NCI-H128 (cell line): ENCODE data around the gene UNC45A.
"Not testable (repeated sequence)": the region's sequence is repeated elsewhere in the genome, so short reads cannot be mapped to it uniquely, and the experiment has no call there.

Experiments used
- DNase-seq: peaks from one replicate; lab custom pipeline; 2025; ENCODE audit not compliant: unreplicated experiment; lab: John Stamatoyannopoulos, UW

UNC45A gene

DNA sequence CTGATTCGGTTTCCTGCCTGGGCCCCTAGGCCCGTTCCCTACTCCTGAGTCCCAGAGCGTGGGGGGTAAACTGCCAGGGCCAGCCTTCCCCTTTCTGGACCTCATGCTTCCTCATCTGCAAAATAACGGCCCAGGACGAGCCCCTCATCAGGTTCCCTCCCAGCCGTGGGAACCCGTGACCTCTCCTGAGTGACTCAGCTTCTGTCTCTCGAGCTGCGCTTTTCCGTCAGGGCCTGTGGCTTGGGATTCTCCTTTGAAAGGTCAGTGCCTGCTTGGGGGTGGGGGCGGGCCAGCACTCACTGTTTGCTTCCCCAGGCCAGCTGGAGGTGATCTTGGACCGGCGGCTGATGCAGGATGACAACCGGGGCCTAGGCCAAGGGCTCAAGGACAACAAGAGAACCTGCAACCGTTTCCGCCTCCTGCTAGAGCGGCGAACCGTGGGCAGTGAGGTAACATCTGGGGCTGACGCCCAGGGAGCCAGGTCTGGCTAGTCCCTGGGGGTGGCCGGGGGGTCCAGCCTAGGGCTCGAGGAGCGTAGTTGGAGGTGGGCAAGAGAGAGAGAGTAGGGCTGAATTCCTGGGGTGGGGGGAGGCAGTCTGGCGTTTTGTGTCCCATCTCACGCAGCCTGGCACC is 19.2 kb upstream of the UNC45A start:
- DNase-seq: no peak

DNA sequence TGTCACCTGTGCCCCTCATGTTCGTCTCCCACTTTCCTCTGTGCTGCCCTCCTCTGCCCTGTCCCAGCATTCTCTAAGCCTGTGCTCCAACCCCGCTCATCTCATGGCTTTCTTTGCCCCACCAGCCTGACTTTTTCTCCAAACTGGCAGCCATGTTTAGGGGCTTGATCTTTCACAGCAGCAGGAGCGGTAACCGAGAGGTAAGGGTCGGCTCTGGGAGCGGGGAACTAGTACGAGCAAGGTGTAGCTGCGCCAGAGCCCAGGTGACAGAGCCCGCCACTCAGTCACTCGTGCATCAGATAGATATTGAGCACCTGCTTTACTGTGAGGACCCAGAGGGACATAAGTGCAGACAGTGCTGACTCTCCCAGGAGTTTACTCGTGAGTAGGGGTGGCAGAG is 18.6 kb upstream of the UNC45A start:
- no peak for DNase-seq

DNA sequence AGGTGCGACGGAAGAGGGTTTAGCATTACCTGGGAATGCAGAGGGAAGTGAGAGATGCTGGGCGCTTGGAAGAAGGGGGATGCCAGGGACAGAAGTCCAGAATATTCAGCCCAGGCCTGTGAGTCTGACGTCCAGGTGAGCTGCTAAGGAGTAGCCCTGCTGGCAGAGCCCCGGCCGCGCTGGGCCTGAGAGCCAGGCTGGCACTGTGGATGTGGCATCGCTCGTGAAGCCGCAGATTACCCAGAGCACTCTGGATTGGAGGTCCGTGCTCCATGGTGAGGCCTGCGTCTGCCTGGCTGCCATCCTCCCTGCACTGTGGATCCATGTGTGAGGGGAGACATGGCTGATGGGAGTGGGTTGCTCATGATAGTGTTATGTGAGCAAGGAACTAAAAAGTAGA is 17.5 kb upstream of the UNC45A start:
- DNase-seq: no peak

DNA sequence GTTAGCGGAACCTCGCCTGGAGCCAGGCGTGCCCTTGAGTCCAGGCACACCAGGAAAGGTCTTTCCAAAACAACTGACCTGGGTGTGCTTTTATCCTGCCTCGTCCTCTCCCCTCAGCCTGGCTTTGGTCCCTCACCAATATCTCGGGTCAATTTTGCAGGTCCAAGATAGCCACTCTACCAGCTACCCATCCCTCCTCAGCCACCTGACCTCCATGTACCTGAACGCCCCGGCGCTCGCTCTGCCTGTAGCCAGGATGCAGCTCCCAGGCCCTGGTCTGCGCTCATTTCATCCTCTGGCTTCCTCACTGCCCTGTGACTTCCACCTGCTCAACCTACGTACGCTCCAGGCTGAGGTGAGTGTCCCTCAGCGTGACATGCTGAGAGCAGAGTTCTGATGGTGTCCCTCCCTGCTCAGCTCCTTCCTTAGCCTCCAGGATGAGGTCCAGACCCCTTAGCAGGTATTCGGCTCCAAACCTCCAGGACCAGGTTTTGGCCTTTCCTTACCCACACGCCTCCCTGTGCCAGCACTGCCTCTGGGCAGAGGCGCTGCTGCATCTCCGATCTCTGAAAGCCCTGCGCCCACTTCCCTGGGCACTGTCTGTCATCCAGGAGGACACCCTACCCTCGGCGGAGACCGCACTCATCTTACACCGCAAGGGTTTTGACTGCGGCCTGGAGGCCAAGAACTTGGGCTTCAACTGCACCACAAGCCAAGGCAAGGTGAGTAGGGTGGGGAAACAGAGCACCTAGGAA is 16.9 kb upstream of the UNC45A start:
- DNase-seq: no peak

DNA sequence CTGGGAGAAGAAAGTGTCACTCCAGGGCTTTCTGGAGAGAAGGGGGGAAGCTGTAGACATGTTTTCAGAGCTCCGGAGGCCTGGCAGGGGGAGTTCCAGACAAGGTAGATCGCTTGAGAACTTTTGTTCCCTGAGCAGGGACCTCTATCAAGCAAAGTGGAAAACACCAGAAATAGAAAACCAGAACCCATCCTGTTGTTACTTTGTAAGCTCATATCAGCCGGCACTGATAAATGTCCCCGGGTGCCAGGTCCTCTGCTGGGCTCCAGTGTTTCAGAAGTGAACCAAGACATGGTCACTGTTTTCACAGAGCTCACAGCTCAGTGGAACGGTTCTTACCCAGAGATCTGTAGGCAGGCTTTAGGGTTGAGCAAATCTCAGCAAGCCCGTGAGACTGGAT is 16.2 kb upstream of the UNC45A start:
- no peak for DNase-seq

DNA sequence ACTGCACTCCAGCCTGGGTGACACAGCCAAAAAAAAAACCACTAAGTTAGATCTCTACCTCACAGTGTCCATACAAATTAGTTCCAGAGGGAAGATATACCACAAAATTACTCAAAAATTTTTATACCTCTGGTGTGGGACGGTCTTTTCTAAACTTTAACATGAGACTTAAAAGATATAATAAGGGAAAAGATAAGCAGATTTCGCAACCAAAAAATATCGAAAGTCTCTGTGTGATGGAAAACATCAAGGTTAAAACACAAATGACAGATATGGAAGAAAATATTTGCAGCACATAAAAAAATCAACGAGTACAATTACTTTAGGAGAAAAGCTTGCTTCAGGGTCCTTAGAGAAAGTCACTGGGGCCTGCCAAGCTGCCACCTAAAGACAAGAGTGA is 13.2 kb upstream of the UNC45A start:
- DNase-seq: no peak

DNA sequence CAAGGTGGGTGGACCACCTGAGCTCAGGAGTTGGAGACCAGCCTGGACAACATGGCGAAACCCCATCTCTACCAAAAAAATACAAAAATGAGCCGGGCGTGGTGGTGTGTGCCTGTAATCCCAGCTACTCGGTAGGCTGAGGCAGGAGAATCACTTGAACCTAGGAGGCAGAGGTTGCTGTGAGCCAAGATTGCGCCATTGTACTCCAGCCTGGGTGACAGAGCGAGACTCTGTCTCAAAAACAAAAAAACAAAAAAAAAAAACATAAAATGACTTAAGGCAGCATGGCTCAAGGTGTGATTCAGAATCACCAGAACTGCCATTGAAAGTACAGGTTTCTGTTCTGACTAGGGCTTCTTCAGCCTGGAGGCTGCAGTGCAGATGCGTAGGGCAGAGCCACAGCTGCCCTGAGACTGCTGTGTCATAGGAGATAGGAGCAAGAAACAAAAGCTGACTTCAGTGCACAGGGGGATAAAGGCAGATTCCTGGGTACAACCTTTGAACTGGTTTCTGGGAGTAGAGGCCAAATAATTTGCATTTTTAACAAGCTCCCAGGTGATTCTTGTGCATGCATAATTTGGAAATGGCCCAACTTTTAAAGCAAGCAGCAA is 12.3 kb upstream of the UNC45A start:
- not testable (repeated sequence) for DNase-seq

DNA sequence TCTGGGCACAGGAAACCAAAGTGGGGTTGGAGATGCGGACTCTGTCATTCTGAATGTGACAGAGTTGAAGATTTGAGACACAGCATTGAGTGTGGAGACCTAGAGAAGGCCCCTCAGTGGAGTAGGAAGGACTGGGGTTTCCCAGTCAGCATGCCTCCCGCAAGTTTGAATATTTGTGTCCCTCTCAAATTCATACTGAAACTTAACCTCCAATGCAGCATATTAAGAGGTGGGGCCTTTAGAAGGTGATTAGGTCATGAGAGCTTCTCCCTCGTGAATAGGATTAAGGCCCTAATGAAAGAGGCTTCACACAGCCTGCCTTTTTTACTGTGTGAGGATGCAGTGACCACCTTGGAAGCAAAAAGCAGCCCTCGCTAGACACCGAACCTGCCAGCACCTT is 10.7 kb upstream of the UNC45A start:
- no peak for DNase-seq

DNA sequence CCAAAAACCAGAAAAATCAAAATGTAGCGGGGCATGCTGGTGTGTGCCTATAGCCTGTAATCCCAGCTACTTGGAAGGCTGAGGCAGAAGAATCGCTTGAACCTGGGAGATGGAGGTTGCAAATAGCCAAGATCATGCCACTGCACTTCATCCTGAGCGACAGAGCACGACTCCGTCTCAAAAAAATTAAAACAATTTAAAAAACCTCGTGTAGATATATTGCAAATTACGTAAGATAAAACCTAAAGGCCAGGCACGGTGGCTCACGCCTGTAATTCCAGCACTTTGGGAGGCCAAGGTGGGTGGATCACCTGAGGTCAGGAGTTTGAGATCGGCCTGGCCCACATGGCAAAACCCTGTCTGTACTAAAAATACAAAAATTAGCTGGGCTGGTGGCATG is 8.3 kb upstream of the UNC45A start:
- DNase-seq: not testable (repeated sequence)

DNA sequence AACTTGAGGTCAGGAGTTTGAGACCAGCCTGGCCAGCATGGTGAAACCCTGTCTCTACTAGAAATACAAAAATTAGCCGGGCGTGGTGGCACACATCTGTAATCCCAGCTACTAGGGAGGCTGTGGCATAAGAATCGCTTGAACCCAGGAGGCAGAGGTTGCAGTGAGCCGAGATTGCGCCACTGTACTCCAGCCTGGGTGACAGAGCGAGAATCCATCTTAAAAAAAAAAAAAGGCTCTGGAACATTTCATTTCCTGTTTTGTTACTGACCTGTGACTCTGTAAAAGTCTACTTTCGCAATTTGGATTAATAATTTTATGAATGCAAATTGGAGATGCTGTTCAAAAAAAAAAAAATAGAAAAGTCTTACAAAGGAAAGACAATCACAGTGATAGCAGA is 7.0 kb upstream of the UNC45A start:
- DNase-seq: not testable (repeated sequence)

DNA sequence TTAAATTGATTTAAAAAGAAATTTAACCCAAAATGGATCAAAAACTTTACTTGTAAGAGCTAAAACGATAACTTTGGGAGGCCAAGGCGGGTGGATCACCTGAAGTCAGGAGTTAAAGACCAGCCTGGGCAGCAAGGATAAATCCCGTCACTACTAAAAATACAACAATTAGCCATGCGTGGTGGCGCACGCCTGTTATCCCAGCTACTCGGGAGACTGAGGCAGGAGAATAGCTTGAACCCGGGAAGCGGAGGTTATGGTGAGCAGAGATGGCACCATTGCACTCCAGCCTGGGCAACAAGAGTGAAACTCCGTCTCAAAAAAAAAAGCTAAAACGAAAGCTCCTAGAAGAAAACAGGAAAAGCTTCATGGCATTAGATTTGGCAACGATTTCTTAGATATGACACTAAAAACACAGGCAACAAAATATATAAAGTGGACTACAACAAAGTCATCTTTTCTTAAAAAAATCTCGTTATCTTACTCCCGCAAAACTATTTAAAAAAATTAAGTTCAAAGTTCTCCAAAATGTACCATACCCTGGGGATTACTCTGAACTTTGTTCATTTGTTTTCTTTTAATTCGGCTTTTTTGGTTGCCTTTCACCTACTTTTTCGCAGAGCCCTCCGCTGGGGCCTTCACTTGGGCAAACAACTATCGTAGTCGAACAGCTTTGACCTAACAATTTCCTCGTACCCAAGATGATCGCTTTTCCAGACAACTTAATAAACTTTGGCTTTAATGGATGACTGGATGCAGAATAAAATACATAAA is 5.7 kb upstream of the UNC45A start:
- DNase-seq: no peak

DNA sequence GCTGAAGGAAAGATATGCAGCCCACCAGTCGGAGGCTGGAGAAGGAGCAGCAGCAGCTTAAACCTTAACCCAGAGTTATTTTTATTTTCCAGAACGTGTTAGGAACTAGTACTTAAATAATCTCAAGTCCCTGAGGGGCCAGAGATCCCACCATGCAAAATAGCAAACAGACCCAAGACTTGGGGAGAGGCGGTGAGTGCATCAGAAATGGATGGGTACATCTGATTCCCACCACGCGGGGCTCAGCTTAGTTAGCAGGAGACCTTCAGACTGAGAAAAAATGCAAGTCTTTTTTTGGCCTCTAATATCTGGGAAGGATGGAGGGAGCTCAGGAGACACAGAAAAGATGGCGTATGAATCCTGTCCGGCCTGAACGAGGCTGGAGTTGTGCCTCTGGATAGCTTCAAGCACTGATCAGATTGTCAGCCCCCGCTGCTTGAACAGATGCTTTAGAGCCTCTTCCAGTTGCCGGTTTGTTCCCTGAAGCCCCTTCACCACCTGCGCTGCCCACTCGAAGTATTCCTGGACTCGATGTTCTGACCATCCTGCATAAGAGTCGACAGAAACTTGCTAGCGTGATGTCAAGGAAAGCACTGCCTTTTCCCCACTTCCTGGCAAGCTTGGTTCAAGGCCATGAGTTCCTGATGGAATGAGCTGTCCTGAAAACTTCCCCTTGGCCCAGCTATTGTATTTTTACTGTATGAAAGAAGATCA is 4.1 kb upstream of the UNC45A start:
- DNase-seq: no peak

DNA sequence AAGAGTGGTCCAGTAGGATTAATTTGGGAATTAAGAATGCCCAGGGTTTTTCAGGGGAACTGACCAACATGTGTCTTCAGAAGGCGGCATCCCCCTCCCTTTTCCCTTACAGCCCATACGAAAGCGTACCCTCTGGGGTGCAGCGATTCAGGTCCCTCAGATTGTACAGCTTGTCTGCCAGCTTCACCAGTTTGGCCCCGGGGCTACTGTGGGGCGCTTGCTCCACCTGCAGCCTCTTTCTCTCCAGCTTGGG is 3.6 kb upstream of the UNC45A start:
- no peak for DNase-seq

DNA sequence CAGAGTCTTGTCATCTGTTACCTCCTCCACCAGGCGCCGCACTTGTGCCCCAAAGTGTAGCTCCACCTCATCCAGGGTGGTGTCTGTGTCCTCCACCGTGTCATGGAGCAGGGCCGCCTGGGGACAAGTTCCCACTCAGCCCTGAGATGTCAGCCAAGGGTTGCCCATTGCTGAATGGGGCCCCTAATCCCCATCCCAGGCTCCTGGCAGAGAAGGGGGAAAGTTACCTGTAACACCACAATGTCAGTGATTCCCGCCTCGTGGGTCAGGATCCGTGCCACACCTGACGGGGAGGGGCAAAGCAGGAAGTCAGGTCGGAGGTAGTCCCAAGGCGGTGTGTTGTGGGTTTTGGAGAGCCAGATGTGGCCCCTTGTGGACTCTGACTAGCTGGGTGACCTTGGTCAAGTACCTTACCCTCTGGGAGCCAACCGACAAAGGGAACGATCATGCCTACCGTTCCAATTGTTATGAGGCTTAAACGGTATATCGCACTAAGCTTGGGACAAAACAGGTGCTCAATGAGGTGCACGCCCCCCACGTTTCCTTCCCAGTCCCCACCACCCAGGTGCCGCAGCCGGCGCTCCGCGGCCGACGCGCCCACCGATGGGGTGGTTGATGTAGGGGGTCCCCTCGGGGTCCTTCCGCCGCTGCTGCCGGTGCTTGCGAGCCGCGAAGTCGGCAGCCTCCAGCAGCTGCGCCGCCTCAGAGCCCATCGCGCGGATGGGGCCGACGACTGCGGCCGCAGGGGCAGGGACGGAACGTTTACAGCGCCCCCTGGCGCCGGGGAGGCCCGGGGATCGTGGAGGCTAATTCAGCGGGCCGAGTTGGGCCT is 3.0 kb upstream of the UNC45A start, which contains the start of gene HDDC3:
TSS of gene HDDC3 (minus strand) at position 722 of the 832 bp plus-strand sequence. CDS start at position 713, 9 bp downstream.
- DNase-seq: peak; percentile 81

DNA sequence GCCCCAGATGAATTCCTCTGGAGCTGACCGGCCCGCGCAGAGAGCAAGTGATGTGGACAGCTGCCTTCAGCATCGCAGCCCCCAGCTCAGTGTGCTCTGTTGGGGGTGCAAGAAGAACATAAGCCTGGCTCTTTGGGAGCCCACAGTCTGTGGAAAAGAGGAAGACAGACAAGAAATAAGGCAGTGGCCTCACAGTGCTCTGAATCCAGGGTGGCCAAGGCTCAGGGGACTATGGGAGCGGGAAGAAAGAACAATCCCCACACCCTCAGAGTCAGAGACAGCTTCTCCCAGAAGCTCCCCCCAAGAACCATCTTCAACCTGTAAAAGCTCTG is 2.5 kb upstream of the UNC45A start:
- no peak for DNase-seq

DNA sequence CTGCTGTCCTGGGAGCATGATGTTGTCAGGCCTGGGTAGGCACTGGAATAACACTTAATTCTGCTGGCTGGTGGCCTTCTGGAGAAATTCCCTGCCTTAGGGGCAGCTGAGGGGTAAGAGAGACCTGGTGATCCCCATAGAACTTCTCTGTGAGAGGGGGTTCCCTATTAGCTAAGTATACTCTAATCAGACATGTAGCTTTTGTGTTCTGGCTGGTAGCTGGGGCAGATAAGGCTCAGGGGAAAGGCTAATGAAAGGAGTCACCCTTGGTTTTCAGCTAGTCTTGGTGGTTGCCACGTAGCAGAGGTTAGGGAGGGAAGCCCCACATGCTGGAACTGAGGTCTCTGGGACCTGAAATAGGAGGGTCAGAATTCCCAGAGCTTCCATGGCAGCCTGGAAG is 1.8 kb upstream of the UNC45A start:
- no peak for DNase-seq

DNA sequence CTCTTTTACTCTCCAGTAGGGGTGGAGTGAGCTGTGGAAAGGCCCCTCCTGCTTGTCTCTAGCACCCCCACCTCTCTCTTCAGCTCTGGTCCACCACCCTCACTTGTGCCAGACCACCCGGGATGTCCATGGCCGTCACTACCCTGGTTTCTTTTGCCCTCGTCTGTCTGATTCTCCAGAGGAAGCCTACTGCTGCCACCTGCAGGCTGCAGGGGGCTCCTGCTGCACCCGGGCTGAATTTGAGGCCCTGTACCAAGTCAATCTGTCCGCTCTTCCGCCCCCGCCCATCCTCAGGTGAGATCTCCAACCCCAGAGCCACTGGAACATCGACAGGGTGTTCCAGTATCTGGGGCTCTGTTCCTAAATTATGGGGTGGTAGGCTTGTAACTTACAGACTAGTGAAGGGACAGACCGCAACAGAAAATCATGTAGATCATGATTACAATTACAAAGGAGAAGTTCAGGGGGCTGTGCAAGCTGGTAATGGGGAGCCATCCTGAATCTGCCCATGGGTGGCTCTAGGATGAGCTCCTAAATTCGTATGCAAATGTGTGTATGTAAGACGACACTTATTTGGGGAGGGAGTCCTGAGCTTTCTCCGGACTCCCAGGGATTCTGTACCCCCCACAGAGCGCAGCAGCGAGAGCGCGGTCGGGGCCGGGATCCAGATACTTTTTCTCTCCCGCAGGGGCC is 683 bp upstream of the UNC45A start:
- DNase-seq: peak; percentile 69

DNA sequence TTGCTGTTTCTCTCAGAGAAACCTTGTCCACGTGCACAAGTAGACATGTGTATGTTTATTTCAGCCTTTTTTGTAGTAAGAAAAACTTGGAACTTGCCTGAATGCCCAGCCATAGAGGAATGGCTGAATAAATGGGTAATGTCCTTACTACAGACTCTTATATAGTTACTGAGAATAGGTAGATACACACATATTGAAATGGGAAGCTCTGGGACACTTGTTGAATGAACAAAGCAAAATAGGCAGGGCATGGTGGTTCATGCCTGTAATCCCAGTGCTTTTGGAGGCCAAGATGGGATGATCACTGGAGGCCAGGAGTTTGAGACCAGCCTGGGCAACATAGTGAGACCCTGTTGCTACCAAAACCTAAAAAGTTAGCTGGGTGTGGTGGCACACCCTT is 1.7 kb downstream of the UNC45A start:
- DNase-seq: no peak

DNA sequence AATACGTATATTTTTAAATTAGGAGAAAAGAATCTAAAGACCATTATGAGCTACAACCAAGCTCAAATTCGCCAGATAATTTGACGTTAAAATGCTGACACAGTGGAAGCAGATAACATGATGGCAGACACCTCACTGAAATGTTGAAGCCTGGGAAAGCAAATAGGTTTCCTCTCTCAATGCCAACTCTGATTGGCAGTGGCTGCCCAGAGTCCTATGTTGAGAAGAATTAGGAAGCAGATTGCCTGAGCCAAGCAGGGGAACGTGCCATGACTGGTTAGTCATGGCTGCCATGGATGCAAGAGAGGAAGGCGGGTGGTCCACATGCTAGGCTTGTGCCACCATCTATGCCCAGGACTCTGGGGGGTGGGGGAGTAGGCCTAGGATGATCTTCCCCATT is 3.2 kb downstream of the UNC45A start:
- no peak for DNase-seq

DNA sequence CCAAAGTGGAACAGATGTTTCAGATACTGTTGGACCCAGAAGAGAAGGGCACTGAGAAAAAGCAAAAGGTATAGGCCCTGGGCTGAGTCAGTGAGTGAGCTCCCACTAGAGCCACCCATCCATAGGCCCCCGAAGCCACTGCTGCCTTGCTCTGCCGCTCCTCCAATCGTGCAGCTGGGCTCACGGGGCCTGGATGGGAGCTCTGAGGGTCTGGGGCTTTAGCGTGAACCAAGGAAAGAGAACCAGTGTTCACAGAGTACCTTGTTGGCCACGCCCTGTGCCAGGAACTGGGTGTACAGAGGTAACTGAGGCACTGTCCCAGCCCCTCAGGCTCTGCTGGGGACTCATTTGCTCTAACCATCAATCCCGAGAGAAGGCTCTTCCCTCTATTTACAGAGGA is 4.7 kb downstream of the UNC45A start:
- no peak for DNase-seq
